Pancreas (tissue), 10 donors: ENCODE data around the gene FCN3. TPM values are rescaled to one million over a fixed set of nuclear protein-coding genes. Genes with fewer than 3 reads are reported as not detected.

Source experiments
- ATAC-seq, 4 donors: fragments of 200-7000 bp; cut with Tn5 transposase; one replicate each; pipeline versions ENCODE4 v1.8.0 to v1.9.1; 2020; ENCODE audit warnings: mild to moderate bottlenecking in 4 of 4, moderate library complexity in 4 of 4
- DNase-seq, 6 donors: peaks; one replicate each; pipeline ENCODE4 v3.0.0-alpha.2; 2020
- FAIRE-seq: peaks from 2 replicates; lab custom pipeline; 2012; peaks lifted over from hg19 to GRCh38; lab: Jason Lieb, UNC
- H3K27ac ChIP-seq, 4 donors: fragments of 200-600 bp; sonication (generic); 1 replicate in 3 of 4; 2 replicates in 1 of 4; pipeline versions ENCODE4 v1.5.0 to v1.8.0; 2020
- H3K27me3 ChIP-seq, 4 donors: fragments of 200-600 bp; one replicate each; pipeline ENCODE4 v1.8.0; 2021
- H3K36me3 ChIP-seq, 3 donors: fragments of 200-600 bp; sonication (generic) in 1 of 3; one replicate each; pipeline versions ENCODE4 v1.5.0 to v1.8.0; 2020 to 2021
- H3K4me1 ChIP-seq, 3 donors: fragments of 200-600 bp; one replicate each; pipeline ENCODE4 v1.8.0; 2021
- H3K4me3 ChIP-seq, 4 donors: fragments of 200-600 bp; sonication (generic) in 2 of 4; one replicate each; pipeline versions ENCODE4 v1.5.0 to v1.8.0; 2020 to 2021
- H3K9me3 ChIP-seq, 4 donors: fragments of 200-600 bp; one replicate each; pipeline ENCODE4 v1.8.0; 2021
- WGBS, 2 donors: extraction: QIAGEN DNeasy Blood & Tissue Kit; methylation state at CpG; one replicate each; pipeline ENCODE4 v1.1.7; 2013; 5-methylcytosine and 5-hydroxymethylcytosine counted together
- intact Hi-C, 3 donors: fragments of 100-400 bp; cut with DNase I; formaldehyde crosslinking; loops; one replicate each; pipeline versions ENCODE4 v1.11.1 to v1.14.2; 2022
- polyA plus RNA-seq, 2 donors: library from polyadenylated mRNA; stranded (reverse); fragments of 200-250 nt; gene quantifications; one replicate each; pipeline ENCODE4 v1.2.3, GENCODE V29; 2013
- total RNA-seq, 6 donors: library from RNA; stranded (reverse); fragmentation: NEBNext Ultra II Directional in 4 of 6; extraction: Animal tissue kit (Norgen Biotek cat#: 25700) in 4 of 6; gene quantifications; one replicate each; pipeline versions ENCODE4 v1.2.1 to v1.2.4, GENCODE V29; 2021 to 2023
- TF ChIP-seq, protein P1 (sequence below), 4 donors: fragments of 200-600 bp; sonication (generic) in 3 of 4; IDR thresholded peaks; one replicate each; pipeline versions ENCODE4 v1.5.0 to v1.8.0; 2021; ENCODE audit warnings: antibody characterized with exemption in 4 of 4
- donor health status: healthy with polysubstance abuse.
- donor health status: DM: no; HTN: no; CAD: no; lungs with moderate emphysema.
- donor health status: DM: no; HTN: no; CAD: no.
- donor health status: control.
- donor health status: control.
- donor health status: Bipolar disorder and iron deficiency.
- donor health status: DM: yes; HTN: yes; CAD: no.
- donor health status: DM: no; HTN: no; CAD: no.
- donor health status: DM: no; HTN: no; CAD: no.
- donor health status: DM: yes; HTN: yes; CAD: no.

Gene FCN3
- total and polyA plus RNA-seq, 8 donors: 0.39 to 19.7 (median 3.7) TPM

DNA sequence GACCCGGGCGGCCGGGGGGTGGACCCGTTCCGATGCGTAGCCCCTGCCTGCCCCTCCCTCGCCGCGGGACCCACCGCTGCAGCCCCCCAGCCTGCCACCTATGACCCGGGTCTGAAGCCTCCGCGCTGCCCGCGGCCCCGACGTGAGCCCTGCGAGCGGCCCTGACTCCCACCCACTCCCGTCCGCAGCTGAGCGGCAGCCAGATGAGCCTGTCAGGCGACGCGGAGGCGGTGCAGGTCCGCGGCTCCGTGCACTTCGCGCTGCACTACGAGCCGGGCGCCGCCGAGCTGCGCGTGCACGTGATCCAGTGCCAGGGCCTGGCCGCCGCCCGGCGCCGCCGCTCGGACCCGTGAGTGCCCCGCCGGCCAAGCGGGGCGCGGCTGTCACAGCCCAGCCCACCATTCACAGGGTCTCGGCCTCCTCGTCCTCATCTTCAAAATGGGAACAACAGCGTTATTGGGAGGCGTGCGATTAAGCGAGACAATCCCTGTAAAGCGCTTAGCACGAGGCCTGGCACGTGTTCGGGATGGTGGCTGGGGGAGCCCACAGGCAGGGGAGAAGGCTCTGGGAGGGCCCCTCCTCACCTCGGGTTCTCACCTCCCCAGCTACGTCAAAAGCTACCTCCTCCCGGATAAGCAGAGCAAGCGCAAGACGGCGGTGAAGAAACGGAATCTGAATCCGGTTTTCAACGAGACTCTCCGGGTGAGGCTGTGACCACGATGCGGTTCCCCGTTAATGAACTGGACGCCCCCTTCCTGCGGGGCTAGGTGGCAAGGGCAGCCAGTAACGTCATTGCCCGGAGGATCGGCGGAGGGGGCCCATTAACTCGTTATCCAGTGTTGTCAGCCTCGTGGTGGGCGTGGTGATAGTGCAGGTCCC lies 24.6 kb downstream of the FCN3 start:
- Histone ChIP-seq H3K27me3 (no peaks in the 10 kb centered on the region), H3K36me3 (no peaks in the 10 kb centered on the region), H3K4me3 (peak overlapping the region; percentile 18 to 51 (median 33)), H3K9me3 (no peaks in the 10 kb centered on the region), H3K27ac (no peak overlapping the region), H3K4me1 (peaks cover 0 to 3% (median 0%) of the 10 kb centered on the region in 3 donors)
- no peak for FAIRE-seq
- WGBS, 2 donors: 44 to 57% methylated on average over 62 to 84 of the region's 84 CpGs
- peak; percentile 68 to 85 (median 80) for ATAC-seq
- TF ChIP-seq, protein P1, sequence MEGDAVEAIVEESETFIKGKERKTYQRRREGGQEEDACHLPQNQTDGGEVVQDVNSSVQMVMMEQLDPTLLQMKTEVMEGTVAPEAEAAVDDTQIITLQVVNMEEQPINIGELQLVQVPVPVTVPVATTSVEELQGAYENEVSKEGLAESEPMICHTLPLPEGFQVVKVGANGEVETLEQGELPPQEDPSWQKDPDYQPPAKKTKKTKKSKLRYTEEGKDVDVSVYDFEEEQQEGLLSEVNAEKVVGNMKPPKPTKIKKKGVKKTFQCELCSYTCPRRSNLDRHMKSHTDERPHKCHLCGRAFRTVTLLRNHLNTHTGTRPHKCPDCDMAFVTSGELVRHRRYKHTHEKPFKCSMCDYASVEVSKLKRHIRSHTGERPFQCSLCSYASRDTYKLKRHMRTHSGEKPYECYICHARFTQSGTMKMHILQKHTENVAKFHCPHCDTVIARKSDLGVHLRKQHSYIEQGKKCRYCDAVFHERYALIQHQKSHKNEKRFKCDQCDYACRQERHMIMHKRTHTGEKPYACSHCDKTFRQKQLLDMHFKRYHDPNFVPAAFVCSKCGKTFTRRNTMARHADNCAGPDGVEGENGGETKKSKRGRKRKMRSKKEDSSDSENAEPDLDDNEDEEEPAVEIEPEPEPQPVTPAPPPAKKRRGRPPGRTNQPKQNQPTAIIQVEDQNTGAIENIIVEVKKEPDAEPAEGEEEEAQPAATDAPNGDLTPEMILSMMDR (IDR thresholded peaks at IDR 0.05): no peak
- DNase-seq: peak in 4 of 6 donors; percentile 54 to 79 (median 60)
- intact Hi-C loops: no loop called here

DNA sequence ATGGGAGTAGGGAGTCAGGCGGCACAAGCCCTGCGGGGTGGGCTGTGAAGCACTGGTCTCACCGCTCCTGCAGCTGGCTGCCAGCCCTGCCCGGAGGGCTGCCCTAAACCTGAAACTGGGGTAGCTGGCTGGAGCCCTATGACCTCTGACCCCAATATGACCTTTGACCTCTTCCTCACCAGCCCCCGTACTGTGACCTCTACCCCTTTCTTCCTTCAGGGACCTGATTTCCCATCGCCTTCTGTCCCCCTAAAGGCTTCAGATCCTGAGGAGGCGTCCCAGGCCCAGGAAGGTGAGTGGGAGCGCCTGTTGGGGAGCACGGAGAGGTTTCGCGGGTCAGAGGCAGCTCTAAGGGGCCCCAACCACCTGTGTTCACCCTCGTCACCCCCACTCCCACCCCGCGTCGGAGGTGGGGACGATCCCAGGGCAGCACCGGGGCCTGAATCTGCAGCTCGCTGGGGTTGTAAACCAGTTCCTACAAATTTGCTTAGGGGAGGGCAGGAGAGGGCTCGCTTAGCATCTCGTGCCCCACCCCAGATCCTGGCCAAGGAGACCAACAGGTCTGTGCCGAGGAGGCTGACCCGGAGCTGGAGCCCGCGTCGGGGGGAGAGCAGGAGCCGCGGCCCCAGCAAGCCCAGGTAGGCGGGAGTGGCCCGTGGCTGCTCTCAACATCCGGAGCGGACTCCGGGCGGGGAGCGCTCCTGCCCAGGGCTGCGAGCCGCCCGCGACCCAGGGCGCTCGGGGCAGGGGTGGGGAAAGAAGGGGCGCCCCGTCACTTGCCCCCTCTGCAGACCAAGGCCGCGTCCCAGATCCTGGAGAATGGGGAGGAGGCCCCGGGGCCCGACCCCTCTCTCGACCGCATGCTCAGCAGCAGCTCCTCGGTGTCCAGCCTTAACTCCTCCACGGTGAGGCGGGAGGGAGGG lies 25.5 kb downstream of the FCN3 start:
- H3K27me3 ChIP-seq: no peaks in the 10 kb centered on the region

DNA sequence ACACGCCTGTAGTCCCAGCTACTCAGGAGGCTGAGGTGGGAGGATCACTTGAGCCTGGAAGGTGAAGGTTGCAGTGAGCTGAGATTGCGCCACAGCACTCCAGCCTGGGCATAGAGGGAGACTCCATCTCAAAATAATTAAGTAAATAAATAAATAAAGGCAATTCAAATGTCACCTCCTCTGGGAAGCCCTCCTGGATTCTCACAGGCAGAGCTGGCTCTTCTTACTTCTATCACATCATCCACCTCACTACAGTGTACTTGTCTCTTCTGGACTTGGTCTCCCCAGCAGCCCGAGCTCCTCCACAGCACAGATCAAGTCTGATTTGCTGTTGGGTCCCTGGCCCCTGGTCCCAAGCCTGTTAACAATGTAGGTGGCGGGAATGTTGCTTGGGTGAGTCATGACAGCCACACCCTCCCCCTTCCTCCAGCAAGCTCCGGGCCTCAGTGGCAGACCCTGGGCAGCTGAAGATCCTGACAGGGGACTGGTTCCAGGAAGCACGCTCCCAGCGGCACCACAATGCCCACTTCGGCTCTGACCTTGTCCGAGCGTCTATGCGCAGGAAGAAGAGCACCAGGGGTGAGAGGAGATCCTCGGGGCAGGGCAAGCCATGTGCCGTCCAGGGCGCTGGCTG lies 27.5 kb downstream of the FCN3 start:
- WGBS, 2 donors: 86 to 90% methylated on average over 14 of the region's 14 CpGs
- Histone ChIP-seq H3K9me3 (no peaks in the 10 kb centered on the region), H3K27me3 (no peaks in the 10 kb centered on the region), H3K4me1 (peaks cover 0 to 3% (median 0%) of the 10 kb centered on the region in 3 donors), H3K27ac (no peak overlapping the region), H3K36me3 (no peaks in the 10 kb centered on the region), H3K4me3 (no peak overlapping the region)
- no peak for DNase-seq
- intact Hi-C loops: no loop called here
- ATAC-seq: no peak
- TF ChIP-seq, protein P1 (IDR thresholded peaks at IDR 0.05): no peak
- FAIRE-seq: no peak

More for the DNA sequence above, 25.5 kb downstream of the FCN3 start:
- peak in 5 of 6 donors; percentile 67 to 80 (median 74) for DNase-seq
- Histone ChIP-seq H3K27ac (peak overlapping the region in 1 of 4 donors; percentile 46), H3K9me3 (no peaks in the 10 kb centered on the region), H3K36me3 (no peaks in the 10 kb centered on the region), H3K4me3 (peak overlapping the region; percentile 18 to 51 (median 33)), H3K4me1 (peaks cover 0 to 3% (median 0%) of the 10 kb centered on the region in 3 donors)
- intact Hi-C loops: no loop called here
- TF ChIP-seq, protein P1 (IDR thresholded peaks at IDR 0.05): no peak
- FAIRE-seq: no peak
- peak; percentile 74 to 94 (median 86) for ATAC-seq
- WGBS, 2 donors: 28 to 35% methylated on average over 28 to 51 of the region's 51 CpGs

DNA sequence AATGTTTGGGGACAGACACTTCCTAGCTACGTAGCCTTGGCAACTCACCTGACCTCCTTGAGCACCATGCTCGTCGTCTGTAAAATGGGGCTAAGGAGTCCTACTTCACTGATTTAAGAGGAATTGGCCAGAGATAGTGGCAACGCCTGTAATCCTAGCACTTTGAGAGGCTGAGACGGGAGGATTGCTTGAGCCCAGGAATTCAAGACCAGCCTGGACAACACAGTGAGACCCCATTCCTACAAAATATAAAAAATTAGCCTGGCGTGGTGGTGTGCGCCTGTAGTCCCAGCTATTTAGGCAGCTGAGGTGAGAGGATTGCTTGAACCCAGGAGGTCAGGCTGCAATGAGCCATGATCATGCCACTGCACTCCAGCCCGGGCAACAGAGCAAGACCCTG lies 28.3 kb downstream of the FCN3 start:
- FAIRE-seq: no peak
- H3K27me3 ChIP-seq: no peaks in the 10 kb centered on the region
- H3K27ac ChIP-seq: no peak overlapping the region
- no peaks in the 10 kb centered on the region for H3K9me3 ChIP-seq
- intact Hi-C loops: no loop called here
- ATAC-seq: no peak
- 91% methylated on average over 8 of the region's 8 CpGs for WGBS, 2 donors
- peaks cover 0 to 7% (median 3%) of the 10 kb centered on the region in 3 donors for H3K4me1 ChIP-seq
- TF ChIP-seq, protein P1 (IDR thresholded peaks at IDR 0.05): no peak
- no peak for DNase-seq
- no peak overlapping the region for H3K4me3 ChIP-seq
- H3K36me3 ChIP-seq: no peaks in the 10 kb centered on the region
